NCI-H187 (cell line): Measurements from ENCODE around the gene SLCO3A1.

Experiments
- DNase-seq, 2 experiments: peaks; one replicate each; lab custom pipeline; 2025; lab: John Stamatoyannopoulos, UW

The SLCO3A1 gene

DNA sequence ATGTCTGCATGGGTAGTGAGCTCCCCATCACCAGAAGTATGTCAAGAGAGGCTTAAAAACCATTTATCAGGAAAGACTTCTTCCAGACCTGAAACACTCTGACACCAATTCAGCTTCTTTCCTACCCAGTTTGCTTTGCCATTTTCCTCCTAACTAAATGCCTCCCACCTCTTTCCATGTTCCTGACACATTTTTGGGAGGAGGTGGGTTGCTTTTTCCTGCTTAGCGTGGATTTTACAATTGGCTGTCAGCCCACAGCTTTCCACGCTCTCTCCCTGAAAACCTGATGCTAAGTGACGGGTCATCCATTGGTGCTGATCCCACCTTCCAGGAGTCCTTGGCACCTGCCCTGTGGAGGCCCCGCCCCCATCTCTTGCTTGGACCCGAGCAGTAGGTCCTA lies 275.3 kb downstream of the SLCO3A1 start:
- no peak for DNase-seq

DNA sequence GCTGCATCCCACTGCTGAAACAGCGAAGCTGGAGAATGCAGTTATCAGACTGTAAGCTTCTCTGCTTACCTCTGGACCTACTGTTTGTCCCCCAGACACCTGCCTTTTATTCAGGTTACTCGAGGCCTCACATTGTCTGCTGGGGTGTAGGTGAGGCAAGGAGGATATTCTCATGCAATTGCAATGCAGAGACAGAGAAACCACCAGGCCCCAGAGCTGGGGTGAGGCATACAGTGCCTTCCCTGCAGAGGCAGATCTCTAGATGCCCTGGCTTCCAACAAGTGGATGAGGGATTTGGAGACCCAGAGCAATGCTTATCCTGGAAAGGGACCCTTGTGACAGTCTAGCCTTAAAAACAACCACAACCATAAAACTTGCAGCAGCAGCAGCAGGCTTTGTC lies 276.7 kb downstream of the SLCO3A1 start:
- no peak for DNase-seq

DNA sequence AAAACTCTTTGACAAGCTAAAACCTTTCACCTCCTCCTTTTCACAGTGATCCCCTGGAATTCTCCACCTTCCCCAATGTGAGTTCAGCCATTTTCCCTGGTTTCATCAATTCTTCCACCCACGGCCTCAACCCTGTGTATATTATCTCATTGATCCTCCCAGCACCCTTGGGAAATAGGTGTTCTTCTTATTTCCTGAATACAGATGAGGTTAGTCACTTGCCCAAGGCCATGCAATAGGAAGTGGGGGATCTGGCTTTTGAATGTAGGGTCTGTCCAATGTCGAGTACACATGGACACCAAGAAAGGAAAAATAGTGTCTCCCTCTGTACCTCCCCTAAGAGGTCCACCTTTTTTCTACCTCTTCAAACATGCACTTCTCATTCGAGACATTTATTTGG lies 277.4 kb downstream of the SLCO3A1 start:
- no peak for DNase-seq

DNA sequence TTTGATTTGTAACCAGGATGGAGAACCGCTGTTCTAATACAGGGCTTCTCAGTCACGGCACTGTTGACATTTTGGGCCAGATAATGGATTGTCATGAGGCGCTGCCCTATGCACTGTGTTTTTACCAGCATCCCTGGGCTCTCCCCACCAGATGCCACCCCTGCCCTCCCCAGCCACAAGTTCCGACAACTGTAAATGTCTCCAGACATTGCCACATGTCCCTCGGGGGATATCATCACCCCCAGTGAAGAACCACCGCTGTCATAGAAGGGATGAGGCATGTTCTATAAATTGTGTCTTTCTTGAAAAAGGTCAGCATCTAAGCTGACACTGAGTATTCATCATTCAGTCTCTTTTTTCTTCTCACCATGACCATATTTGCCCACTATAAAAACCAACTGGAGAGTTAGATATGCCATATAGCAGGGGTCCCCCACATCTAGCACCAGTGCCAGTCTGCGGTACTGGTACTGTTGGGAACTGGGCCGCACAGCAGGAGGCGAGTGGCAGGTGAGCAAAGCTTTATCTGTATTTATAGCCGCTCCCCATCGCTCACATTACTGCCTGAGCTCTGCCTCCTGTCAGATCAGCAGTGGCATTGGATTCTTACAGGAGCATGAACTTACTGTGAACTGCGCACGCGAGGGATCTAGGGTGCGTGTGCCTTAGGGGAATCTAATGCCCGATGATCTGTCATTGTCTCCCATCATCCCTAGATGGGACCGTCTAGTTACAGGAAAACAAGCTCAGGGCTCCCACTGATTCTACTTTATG lies 279.7 kb downstream of the SLCO3A1 start:
- DNase-seq, result no peak

DNA sequence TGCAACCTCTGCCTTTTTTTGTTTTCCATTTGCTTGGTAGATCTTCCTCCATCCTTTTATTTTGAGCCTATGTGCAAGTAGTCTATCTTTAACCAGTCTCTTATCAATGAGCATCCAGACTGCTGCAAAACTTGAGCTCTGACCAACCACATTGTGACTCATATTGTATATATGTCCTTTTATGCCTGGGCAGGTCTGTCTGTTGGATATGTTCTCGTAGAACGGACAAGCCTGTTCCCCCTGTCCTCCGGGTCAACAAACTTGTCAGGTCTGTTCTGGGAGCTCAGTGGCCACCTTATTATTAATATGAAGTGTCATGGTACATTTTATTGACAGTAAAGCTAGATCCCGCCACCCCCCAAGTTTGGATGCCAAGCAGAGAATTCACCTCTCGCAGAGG lies 287.3 kb downstream of the SLCO3A1 start:
- no peak for DNase-seq

GRCh38 chr15:92141607-92142006 lies 288.1 kb downstream of the SLCO3A1 start:
- DNase-seq, result no peak

DNA sequence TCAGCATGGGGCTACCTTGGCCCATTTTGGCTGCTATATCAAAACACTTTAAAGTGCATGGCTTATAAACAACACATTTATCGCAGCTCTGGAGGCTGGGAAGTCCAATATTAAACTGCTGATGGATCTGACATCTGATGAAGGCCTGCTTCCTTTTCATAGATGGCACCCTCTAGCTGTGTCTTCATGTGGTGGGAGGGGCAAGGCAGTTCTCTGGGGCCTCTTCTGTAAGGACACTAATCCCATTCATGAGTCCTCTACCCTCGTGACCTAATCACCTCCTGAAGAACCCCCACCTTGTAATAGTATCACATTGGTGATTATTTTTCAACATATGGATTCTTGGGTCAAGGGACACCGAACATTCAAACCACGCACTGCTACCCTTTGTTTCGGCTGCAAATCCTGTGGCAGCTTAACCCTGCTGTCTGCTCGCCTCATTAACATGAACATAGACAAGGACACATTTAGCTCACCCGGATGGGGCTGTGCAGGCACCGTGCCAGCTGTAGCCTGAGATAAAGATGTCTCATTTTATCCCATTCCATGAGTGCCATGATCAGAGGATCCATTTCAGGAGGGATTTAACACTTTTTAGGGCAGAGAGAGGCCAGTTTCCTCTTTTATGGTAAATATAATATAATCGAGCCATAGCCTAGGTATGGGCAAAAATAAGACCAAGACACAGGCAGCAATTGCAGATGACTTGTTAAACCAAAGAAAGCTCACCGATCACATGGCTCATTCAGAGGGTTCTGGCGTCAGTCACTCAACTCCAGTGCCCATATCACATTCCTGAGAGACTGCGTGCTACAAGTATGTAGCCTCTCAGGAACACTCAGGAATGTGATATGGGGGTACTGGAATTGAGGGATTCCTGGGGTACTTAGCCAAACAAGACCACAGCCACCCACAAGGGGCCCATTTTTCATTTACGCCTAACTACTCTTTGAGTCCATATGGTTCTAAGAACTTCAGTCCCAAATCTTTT lies 289.0 kb downstream of the SLCO3A1 start:
- no peak for DNase-seq

DNA sequence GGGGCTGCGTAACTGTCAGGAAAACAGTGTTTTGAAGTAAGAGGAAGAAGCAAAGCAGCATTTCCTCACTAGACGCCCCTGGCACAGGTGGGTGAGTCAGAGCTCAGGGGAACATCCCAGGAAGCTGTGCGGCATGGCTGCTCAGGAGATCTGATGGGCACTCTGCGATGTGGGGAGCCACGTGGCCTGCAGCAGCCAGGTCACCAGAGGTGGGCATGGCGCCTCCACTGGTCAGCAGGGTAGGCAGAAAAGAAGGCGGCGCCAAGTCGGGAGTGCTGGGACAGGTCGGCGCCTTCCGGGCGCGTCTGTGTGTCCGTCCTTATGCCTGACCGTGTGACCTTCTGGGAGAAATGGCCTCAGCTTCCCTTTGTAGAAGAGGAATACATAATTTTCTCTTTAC lies 290.3 kb downstream of the SLCO3A1 start:
- no peak for DNase-seq

DNA sequence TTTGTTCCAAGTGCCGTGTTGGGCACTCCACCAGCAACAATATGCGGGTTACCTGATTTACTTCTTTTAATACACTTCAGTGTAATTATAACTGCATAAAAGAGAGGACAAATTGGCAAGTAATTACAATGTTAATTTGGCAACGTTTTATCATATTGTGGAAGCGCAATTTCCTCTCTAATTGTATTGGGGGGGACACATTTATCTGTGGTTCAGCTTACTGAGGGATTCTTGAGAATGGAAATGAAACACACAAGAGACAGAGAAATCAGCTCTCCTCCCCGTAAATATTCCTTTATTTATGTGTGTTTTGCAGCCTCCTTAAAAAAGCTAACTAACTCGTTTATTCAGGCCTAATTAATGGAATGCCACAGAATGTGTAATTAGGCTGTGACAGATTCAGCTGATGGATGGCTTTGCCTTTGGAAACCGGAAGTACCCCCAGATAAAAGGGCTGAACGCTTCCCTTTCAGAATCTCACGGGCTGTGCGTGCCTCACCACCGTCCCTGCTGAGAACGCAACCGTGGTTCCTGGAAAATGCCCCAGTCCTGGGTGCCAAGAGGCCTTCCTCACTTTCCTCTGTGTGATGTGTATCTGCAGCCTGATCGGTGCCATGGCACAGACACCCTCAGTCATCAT lies 293.1 kb downstream of the SLCO3A1 start:
- DNase-seq, result no peak

DNA sequence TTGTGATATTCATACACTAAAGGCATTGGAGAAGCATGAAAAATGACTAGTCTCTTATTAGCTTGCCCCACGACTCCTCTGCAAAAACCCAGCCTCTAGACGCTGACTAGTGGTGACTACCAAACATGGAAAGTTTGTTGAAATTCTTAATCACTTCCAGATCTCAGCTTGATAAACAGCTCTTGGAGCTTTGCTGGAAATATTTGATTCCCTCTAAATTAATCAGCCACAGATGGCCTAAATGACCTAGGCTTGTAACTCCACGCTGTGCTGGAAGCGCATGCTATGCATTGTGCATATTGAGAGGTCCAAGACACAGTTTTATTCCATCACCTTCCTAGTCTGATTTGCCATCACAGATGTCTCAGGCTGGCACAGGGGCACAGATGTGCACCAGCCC lies 295.5 kb downstream of the SLCO3A1 start:
- no peak for DNase-seq

- no peak for DNase-seq
Measured at GRCh38 chr15:92149465-92149864, 296.0 kb downstream of the SLCO3A1 start.

DNA sequence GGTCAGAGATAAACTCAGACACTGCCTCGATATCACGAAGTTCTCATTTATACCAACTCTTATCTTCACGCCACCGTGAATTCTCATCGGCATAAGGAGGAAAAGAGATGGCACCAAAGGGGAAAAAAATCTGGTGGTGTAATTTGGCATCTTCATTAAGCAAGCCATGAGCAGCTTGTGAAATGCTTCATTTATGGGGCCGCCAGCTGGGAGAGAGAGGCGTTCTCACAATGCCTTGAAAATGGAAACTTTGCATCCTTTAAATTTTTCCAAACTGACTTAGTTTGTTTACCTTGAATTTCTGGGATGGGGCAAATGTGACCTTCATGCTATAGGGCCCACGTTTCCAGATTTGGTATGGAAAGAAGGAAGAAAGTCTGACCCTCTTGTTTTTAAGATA lies 297.7 kb downstream of the SLCO3A1 start:
- no peak for DNase-seq

DNA sequence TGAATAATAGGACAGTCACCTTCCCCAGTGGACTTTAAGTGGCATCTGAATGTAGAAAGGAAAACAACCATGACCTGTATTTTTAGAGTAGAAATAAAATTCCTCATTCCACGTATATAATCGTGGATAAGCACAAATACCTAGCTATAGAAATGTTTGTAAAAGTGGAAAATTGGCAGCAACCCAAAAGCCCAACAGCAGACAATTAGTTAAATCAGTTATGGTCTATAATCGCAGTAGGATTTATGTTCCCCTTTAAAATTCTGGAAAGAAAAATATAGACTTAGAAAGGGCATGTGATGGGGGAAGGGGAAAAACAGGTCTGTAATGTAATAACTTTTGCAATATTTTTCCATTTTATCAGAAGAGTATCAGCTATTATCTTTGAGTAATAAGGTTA lies 298.2 kb downstream of the SLCO3A1 start:
- no peak for DNase-seq

DNA sequence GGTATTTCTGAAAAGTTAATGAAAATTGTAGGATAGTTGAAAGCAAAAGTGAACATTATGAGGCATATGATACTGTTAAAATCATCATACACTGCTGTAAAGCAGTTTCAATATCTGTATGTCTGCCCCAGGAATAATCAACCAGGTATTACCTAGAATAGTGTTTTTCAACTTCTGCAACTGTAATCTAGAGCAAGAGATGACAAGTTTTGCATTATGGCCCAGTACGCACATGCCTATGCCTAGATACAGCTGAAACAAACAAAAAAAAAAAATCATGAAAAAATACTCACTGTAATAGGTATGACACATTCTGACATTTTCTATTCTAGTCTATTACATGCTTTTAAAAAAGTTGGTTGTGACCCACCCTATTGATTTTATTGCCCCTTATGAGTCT lies 299.5 kb downstream of the SLCO3A1 start:
- DNase-seq, result no peak

DNA sequence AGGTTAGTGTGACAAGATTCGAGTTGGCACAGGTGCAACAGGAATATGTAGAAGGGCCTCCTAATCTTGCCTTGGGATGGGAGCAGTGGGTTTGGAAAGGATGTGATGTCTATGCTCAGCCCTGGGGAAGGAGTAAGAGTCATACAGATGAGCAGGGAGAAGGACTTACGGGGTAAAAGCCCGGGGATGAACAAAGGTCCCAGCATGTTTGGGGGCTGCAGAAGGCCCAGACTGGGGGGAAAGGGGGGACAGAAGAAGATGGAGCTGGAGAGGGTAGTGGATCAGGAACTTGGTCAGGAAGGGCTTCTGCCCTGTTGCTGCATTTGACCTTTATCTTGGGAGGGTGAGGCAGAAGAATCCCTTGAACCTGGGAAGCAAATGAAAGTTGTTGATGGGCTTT lies 300.1 kb downstream of the SLCO3A1 start:
- no peak for DNase-seq

- no peak for DNase-seq
Measured at GRCh38 chr15:92155934-92156333, 302.4 kb downstream of the SLCO3A1 start.

- DNase-seq, result no peak
Measured at GRCh38 chr15:92157666-92158298, 304.3 kb downstream of the SLCO3A1 start.

GRCh38 chr15:92158426-92158825 lies 304.9 kb downstream of the SLCO3A1 start:
- DNase-seq, result no peak

- DNase-seq, result no peak
Measured at GRCh38 chr15:92159481-92159880, 306.0 kb downstream of the SLCO3A1 start.

DNA sequence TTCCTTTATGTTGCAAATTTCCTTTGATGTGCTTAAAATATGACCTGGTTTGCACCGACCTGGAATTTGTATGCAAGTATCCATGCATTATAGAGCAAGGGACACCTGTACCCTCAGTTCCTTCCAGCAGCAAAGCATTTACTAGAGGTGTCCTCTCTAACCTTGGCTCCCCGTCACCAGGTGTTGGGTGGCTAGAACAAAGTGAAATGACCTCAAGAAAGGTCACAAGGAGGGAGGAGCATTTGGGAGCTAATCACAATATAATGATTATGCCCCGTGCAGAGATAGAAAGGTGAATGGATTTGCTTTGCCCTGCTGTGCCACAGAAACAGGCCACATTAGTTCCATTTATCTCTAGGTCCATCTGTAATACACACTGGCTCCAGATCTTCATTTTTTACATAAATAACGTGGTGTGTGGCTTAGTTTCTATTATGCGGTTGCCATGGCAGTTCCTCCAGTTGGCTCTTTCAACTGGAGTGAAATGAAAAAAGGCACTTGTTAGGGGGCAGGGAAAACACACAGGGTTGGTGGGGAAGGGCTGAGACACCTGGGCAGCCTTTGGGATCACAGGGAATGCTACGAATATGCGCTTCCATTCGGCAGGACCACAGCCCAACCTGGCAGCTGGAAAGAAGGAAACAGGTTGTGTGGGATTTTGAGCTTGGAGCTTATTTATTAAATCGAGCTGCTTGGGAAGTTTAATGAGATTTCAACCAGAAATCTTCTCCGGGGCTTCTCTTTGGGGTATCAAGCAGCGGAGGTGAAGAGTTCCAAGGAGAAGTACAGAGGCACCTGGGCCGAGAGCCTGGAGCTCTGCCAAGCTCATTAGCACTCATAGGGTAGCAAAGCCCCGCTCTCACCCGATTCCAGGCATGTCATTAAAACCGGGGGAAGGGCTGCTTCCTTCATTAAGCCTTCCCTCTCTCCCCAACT lies 306.7 kb downstream of the SLCO3A1 start:
- no peak for DNase-seq
